GM12878 (cell line): ENCODE data around the gene PSAP.

Experiments used
- SPI1 ChIP-seq: IDR thresholded peaks from 2 replicates; pipeline ENCODE4 v1.6.1; 2011; ENCODE audit warnings: low read depth, mild to moderate bottlenecking, low read length, moderate library complexity, borderline replicate concordance; ENCODE audit not compliant: insufficient read depth
- YY1 ChIP-seq: IDR thresholded peaks from 2 replicates; pipeline ENCODE4 v1.6.1; 2011; ENCODE audit warnings: low read depth, mild to moderate bottlenecking, low read length
- TF ChIP-seq, protein P1 (sequence below): fragments of 450-650 bp; IDR thresholded peaks from 2 replicates; pipeline ENCODE4 v1.6.1; 2018; ENCODE audit warnings: borderline replicate concordance, mild to moderate bottlenecking; ENCODE audit not compliant: partially characterized antibody
- TF ChIP-seq, protein P2 (sequence below), 3 experiments: IDR thresholded peaks in 2 of 3; conservative IDR thresholded peaks in 1 of 3; 2 replicates each; pipeline ENCODE4 v1.5.1; 2011; ENCODE audit warnings: low read depth in 3 of 3, low read length in 3 of 3, mild to moderate bottlenecking in 3 of 3, control low read depth in 2 of 3, moderate library complexity in 2 of 3, inconsistent platforms in 1 of 3, mixed read lengths in 1 of 3; ENCODE audit not compliant: control insufficient read depth in 2 of 3, insufficient read depth in 1 of 3; ENCODE audit errors: extremely low read depth in 1 of 3

DNA sequence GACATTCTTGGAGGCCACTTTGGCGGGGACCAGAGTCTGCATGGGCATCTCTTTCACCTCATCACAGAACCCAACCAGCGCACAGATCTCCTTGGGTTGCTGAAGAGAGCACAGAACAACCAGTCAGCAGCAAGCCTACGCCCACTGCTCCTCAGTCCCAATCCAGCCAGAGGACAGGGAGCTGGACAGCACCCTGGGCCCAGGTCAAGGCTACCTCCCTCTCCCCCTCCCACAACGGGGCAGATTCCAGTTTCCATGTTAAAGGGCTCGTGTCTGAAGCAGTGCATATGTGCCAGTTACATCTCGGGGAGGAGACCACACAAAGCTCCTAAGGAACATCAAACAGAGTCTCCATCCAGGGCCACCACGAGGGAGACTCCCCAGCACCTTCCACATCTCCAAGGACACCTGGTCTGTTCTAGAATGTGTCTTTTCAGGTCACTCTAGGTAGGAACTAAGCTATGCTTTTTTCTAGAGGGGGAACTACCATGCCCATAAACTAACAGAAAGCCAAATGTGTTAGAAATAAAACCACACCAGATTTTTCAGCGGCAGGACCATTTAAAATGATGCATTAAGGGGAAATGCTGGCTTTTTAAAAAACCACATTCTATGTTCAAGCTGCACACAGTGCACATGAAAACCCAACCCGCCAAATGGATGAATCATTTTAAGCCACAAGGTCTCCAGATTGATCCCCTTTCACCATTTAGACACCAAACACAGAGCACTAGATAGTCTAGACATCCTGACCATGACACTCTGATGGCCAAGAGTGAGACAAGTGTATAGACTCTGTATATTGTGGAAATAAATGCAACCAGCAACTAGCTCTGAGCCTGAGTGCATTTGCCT, 28.9 kb downstream of the PSAP start:
- TF ChIP-seq, protein P1, sequence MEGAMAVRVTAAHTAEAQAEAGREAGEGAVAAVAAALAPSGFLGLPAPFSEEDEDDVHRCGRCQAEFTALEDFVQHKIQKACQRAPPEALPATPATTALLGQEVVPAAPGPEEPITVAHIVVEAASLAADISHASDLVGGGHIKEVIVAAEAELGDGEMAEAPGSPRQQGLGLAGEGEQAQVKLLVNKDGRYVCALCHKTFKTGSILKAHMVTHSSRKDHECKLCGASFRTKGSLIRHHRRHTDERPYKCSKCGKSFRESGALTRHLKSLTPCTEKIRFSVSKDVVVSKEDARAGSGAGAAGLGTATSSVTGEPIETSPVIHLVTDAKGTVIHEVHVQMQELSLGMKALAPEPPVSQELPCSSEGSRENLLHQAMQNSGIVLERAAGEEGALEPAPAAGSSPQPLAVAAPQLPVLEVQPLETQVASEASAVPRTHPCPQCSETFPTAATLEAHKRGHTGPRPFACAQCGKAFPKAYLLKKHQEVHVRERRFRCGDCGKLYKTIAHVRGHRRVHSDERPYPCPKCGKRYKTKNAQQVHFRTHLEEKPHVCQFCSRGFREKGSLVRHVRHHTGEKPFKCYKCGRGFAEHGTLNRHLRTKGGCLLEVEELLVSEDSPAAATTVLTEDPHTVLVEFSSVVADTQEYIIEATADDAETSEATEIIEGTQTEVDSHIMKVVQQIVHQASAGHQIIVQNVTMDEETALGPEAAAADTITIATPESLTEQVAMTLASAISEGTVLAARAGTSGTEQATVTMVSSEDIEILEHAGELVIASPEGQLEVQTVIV: no peak
- TF ChIP-seq, protein P2, sequence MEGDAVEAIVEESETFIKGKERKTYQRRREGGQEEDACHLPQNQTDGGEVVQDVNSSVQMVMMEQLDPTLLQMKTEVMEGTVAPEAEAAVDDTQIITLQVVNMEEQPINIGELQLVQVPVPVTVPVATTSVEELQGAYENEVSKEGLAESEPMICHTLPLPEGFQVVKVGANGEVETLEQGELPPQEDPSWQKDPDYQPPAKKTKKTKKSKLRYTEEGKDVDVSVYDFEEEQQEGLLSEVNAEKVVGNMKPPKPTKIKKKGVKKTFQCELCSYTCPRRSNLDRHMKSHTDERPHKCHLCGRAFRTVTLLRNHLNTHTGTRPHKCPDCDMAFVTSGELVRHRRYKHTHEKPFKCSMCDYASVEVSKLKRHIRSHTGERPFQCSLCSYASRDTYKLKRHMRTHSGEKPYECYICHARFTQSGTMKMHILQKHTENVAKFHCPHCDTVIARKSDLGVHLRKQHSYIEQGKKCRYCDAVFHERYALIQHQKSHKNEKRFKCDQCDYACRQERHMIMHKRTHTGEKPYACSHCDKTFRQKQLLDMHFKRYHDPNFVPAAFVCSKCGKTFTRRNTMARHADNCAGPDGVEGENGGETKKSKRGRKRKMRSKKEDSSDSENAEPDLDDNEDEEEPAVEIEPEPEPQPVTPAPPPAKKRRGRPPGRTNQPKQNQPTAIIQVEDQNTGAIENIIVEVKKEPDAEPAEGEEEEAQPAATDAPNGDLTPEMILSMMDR (IDR thresholded peaks at IDR 0.05 in 2 of 3, conservative IDR thresholded peaks at IDR 0.05 in 1 of 3; ENCODE audit: control insufficient read depth in 2 of 3, extremely low read depth in 1 of 3, insufficient read depth in 1 of 3, low read depth in 3 of 3, low read length in 3 of 3): no peak
- no peak for TF ChIP-seq SPI1
- no peak for TF ChIP-seq YY1
